Activated effector memory CD4-positive, alpha-beta T cell treated with anti-CD3 and anti-CD28 coated beads, Interleukin-2, amount 50 U/mL, for 16 hours (primary cell): ENCODE results near the gene MAP1S.
A peak's percentile ranks its signal among the peaks of the same experiment; 100 is the strongest.

Experiments
- DNase-seq: peaks from one replicate; pipeline ENCODE4 v3.0.0-alpha.2; 2020

Gene MAP1S

DNA sequence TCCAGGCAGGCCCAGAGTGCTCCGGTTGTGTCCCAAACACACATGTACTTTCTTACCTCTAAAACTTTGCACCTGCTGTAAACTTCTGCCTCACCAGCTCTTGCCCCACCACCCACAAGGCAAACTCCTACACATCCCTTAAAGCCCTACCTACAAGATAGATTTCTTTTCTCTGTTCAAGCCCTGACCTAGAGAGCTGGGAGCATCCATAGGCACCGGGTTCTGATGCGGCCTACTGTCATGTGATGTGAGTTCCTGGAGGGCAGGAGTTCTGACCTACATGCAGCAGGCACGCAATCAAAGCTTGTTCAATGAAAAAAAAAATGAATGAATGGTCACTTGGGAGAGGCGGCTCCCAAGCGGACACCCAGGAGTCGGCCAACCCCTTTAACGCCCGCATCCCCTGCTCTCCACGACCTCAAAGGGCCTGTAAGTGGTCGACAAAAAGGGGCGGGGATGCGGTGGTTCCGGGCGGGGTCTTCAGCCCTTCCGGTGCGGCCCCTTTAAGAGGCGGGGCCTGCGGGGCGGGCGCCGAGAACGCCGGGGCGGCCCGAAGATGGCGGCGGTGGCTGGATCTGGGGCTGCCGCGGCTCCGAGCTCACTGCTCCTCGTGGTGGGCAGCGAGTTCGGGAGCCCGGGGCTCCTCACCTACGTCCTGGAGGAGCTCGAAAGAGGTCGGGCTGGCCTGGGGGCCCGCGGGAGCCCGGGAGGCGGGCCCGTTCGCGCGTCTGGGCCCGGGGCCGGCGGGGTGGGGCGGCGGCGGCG lies at the start of gene MAP1S:
Gene MAP1S (plus strand): TSS at position 534 of the 765 bp plus-strand sequence. CDS start 23 bp downstream, at position 557.
- DNase-seq: peak; percentile 89

DNA sequence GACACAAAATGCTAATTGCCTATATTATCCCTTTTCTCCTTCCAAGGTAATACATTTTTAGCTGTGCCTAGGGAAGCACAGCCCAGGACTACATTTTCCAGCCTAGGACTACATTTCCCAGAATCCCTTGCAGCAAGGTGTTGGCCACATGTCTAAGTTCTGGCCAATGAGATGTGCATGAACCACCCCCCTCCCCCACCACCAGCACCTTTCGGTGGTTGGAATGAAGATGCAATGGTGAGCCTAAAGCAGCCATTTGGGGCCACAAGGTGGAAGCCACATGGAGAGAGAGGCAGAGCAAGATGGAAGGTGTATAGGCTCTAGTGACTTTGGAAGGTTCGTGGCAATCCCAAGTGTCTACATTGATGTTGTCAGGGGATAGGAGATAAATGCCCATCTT lies 47.4 kb upstream of the MAP1S start:
- DNase-seq: no peak

DNA sequence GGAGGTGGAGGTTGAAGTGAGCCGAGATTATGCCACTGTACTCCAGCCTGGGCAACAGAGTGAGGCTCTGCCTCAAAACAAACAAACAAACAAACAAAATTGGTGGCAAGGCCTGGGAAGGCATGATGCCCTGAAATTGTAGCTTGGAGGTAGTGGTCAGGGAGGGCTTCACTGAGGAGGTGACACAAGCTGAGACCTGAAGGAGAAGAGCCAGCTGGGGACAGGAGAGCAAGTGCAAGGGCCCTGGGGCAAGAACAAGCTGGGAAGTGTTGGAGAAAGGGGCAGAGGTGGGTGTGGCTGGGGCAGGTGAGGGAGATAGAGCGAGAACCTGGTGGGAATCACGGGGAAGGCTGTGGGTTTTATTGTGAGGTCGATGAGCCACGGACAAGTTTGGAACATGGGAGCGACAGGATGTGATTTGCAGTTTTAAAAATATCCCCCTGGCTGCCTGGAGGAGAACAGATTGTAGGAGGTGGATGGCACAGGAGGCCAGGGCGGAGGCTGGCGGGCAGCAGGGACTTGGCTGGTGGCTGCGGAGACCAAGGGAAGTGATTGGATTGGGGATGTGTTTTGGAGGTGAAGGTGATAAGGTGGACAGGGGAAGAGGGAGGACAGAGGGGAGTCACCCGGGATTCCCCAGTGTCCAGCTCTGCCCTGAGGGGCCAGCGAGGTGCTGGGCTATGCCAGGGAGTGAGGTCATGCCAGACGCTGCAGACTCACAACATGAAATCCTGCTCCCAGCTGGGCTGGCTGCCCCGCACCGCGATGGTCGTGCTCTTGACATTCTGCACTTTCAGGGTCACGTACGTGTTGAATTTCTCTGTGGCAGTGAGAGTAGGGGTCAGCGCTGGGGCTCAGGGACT lies 45.1 kb upstream of the MAP1S start:
- DNase-seq: no peak

DNA sequence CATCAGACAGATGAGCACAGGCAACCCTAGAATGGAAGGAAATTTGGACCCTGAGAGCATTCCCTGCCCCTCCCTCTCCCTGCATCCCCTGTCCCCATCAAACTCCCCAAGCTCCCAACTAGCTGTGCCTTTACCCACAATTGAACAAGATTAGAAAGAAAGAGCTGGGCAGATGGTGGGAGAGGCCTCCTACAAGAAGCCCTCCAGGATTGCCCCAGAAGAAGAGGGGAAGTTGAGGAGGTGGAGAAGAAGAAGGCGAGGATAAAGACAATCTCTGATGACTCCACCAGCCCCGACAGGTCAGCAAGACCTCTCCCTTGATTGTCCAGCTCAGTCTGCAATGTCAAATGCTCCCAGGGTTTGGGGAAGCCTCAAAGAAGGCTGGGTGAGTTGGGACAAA lies 43.0 kb upstream of the MAP1S start:
- no peak for DNase-seq

DNA sequence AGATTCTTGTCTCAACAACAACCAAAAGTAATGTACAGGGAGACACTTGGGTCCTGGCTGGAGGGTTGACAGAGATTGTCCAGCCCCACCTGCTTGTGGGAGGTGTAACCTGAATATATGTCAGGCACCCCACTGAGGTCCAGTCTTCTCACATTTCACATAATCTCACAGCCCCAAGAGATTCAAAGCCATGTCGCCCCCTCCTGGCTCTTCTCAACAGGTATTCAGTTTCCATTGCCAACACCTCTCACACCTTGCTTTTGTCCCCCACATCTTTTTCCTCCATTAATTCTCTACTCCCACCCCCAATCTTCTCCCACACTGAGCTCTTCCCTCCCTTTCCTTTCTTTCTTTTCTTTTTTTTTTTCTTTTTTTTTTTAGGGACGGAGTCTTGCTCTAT lies 42.3 kb upstream of the MAP1S start:
- DNase-seq: no peak

DNA sequence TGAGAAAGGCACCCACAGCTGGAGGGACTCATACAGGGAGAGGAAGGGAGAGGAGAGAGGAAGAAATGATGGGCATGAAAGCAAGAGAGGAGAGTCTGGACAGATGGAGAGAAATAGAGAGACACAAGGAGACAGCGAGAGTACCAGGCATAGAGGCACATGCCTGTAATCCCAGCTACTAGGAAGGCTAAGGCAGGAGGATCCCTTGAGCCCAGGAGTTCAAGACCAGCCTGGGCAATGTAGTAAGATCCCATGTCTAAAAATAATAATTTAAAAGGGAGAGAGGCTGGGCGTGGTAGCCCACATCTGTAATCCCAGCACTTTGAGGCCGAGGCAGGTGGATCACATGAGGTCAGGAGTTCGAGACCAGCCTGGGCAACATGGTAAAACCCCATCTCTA lies 40.4 kb upstream of the MAP1S start:
- DNase-seq: no peak

GRCh38 chr19:17679526-17680229 lies 39.6 kb upstream of the MAP1S start:
- no peak for DNase-seq

- peak; percentile 78 for DNase-seq
These were observed 39.0 kb upstream of the MAP1S start for GRCh38 chr19:17680230-17680722.

GRCh38 chr19:17681505-17682125 lies 37.7 kb upstream of the MAP1S start:
- DNase-seq: peak; percentile 71

DNA sequence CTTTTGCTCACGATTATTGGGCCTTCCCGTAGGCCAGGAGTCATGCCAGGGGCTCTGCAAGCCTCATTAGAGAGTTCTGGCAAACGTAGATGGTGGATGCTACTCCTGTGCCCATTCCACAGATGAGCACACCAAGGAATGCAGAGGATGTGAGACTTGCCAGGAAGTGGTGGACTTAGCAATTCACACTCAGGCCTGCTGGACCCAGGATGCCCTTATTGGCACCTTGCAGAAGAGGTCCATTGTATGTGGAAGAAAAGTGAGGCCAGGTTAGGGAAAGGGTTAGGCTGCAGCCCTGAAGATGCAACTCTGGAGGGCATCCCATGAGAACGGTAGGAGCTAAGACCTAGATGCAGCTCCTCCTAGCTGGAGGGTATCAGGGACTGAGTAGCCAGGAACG lies 37.0 kb upstream of the MAP1S start:
- DNase-seq: no peak

GRCh38 chr19:17683078-17683477 lies 36.2 kb upstream of the MAP1S start:
- DNase-seq: no peak

GRCh38 chr19:17684256-17684655 lies 35.0 kb upstream of the MAP1S start:
- no peak for DNase-seq

DNA sequence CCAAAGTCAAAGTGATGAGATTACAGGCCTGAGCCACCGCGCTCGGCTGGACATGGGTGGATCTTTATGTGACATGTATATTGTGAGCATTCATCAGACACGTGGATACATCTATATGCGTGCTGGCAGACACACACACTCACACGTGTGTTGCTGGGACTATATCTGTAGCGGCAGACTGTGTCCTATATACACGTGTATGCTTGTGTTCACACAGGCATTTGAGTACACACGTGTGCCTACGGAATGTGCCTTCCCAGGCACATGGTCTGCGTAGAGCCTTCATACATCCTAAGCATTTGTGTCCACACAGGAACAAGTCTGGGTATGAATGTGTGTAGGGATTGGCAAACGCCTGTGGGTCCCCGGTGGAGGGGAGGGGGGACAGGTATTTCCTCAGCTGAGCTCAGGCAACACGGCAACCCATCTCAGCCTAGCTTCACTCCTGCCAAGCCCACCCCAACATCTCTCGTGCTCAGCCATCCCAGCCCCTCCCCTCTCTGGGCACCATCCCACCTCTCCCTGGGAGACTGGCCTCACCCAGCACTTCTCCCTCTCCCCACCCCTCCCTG lies 33.7 kb upstream of the MAP1S start:
- DNase-seq: no peak

GRCh38 chr19:17686023-17686521 lies 33.2 kb upstream of the MAP1S start:
- no peak for DNase-seq

DNA sequence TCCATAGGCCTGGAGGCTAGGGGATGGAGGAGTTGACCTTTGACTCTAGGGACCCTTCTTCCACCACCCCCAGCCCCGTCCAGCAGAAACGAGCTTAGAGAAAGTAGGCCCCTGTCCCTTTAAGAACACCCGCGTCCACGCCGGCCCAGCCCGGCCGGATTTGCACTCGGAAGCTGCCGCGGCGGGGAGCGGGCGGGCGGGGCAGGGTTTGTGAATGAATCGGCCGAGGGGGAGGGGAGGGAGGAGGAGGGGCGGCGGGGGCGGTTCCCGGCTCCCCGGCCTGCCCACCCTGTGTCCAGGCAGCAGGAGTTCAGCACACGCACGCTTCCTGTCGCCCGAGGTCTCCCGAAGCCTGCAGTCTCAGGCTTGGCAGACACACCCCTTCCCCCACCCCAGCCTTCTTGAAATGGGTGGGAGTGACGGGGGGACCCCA lies 32.7 kb upstream of the MAP1S start:
- DNase-seq: no peak

DNA sequence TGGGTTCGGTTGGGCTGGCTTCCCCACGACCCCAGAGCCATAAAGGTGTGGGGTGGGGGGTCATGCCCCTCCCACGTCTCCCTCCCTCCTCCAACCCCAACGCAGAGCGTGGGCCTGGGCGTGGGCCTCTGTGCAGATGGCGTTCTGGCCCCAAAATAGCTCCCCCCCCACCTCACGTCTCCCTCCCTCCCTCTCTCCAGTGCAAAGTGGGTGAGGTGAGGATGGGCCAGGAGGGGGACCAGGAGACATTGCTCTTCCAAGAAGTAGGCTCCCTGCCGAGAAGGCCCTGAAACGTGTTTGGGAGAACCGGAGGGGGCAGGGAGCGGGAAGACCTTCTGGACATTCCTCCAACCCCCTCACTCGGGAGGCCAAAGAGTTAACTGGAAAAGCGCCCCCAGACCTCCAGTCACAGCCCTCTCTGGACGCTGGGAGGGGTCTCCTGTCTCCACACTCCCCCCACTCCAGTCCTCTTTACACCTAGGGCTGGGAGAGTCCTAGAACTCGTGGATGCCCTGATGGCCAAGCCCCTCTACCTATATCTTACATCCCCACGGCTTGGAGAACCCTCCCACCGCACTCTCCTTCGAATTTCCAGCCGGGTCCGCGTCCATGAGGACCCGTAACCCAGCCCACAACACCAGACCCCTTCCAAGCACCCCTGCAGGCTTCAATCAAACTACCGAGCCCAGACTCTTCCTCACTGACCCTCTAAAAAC lies 32.0 kb upstream of the MAP1S start:
- no peak for DNase-seq

- DNase-seq: peak; percentile 81
These were observed 31.2 kb upstream of the MAP1S start, which contains the start of gene UNC13A for GRCh38 chr19:17687857-17688784. UNC13A (minus strand) TSS chr19:17688354; CDS start chr19:17688199, 155 bp downstream.

- no peak for DNase-seq
These were observed 30.3 kb upstream of the MAP1S start for GRCh38 chr19:17688853-17689595.

- DNase-seq: no peak
These were observed 26.7 kb upstream of the MAP1S start for GRCh38 chr19:17692566-17692965.
